SH-SY5Y (cell line): ENCODE measurements around the gene SH2D3A.

ENCODE experiments used
- GATA2 ChIP-seq: IDR thresholded peaks from 2 replicates; pipeline ENCODE4 v1.6.1; 2011; ENCODE audit warnings: mild to moderate bottlenecking, low read depth, low read length
- GATA3 ChIP-seq: IDR thresholded peaks from 2 replicates; pipeline ENCODE4 v1.6.1; 2011; ENCODE audit warnings: low read depth, mild to moderate bottlenecking, low read length, moderate library complexity

The SH2D3A gene

GRCh38 chr19:6729573-6730152 lies 37.6 kb downstream of the SH2D3A start:
- no peak for TF ChIP-seq GATA3
- TF ChIP-seq GATA2 = no peak

DNA sequence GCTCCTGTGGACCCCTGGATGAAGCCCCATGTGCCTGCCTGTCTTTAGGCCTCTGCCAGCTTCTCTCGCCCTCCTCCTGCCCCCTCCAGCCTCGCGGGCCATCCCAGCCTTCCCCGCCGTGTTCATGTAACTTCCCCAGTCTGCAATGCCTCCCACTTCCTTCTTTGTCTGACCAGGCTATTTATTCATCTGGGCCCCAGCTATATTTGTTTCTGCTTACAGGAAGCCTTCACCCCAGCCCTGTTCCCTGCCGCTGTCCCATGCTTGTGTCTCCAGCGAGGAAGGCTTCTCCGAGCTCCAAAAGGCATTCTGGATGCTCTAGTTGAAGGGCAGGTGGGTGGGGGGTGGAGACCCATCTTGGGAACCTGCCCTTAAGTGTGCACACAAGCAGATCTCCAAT lies 38.9 kb downstream of the SH2D3A start:
- TF ChIP-seq GATA2 = no peak
- no peak for TF ChIP-seq GATA3

DNA sequence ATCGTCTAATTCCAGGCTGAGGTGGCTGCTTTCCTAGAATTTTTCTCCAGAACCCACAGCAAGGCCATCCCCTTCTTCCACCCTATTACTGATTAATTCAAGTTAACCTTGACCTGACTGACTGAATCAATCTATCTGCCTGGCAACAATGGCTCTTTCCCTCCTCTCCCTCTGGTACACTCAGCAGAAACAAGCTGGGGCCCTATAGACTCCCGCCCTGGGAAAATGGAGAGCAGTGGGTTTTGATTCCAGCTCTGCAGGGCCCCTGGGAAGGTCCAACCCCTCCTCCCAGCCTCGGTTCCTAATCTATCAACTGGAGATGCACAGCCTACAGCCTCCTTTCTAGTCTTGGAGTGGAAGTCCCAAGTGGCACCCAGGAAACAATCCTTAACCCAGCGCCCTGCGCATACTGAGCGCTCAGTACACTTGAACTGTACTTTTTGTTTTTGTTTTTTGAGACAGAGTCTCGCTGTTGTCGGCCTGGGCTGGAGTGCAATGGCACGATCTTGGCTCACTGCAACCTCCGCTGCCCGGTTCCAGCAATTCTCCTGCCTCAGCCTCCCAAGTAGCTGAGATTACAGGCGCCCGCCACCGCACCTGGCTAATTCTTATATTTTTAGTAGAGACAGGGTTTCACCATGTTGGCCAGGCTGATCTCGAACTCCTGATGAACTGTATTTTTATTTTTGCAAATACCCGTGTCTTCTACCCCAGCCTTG lies 41.6 kb downstream of the SH2D3A start:
- TF ChIP-seq GATA3 (no peak), GATA2 (no peak)

DNA sequence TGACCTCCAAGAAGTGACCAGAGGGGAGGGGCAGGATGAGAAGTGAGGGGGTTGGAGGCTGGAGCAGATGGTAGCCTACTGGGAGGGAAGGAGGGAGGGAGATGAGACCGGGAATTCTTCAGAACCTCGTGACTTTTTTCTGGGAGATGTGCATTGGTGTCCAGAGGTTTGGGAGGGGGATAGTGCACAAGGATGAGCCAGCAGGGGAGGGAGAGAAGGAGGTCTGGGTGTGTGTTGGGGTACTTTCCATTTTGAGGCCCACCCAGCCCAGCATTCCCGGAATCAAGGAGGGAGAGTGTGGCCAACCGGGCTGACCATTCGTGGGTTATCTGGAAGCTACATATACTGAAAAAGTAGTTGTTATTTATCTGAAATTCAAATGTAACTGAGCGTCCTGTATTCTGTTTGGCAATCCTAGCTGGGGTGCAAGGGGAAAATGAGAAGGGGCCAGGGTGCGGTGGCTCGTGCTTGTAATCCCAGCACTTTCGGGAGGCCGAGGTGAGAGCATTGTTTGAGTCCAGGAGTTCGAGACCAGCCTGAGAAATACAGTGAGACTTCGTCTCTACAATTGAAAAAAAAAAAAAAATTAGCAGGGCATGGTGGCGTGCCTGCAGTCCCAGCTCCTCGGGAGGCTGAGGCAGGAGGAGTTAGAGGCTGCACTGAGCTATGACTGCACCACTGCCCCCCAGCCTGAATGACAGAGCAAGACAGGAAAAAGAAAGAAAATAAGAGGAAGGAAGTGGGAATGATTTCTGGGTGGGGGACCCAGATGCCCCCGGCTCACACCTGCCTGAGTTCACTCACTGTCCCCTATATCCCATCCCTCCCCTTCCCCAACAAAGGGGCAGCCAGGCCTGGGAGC lies 42.4 kb downstream of the SH2D3A start:
- TF ChIP-seq GATA2 (no peak), GATA3 (no peak)

DNA sequence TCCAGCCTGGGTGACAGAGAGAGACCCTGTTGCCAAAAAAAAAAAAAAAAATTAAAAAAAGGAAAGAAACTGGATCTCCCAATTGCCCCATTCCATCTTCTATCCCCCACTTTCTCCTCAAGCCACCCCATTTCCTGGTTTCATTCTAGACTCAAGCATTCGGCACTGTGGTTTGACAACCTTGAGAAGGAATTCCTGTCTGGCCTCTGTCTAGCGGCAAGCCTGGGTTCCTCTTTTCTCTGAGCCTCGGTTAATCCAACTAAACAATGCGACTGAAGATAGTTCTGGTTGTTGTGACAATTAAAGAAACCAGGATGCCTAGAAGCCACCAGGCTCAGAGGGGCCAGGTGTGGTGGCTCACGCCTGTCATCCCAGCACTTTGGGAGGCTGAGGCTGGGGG lies 43.5 kb downstream of the SH2D3A start:
- TF ChIP-seq GATA2 (no peak), GATA3 (no peak)

- TF ChIP-seq GATA3 = no peak
- TF ChIP-seq GATA2 = no peak
These were observed 44.1 kb downstream of the SH2D3A start for GRCh38 chr19:6723108-6723618.

DNA sequence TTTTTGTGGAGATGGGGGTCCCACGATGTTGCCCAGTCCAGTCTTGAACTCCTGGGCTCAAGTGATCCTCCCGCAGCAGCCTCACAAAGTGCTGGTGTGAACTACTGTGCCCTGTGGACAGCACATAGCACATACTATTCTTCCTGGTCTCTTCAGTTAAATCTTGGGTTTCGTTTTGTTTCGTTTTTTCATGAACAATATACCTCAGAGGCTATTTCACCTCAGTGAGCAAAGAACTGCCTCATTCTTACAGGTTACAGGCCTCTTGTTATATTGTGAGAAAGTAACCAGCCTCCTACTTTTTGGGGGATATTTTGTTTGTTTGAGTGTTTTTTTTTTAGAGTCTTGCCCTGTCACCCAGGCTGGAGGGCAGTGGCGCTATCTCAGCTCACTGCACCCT lies 45.5 kb downstream of the SH2D3A start:
- TF ChIP-seq GATA3 = no peak
- no peak for TF ChIP-seq GATA2

DNA sequence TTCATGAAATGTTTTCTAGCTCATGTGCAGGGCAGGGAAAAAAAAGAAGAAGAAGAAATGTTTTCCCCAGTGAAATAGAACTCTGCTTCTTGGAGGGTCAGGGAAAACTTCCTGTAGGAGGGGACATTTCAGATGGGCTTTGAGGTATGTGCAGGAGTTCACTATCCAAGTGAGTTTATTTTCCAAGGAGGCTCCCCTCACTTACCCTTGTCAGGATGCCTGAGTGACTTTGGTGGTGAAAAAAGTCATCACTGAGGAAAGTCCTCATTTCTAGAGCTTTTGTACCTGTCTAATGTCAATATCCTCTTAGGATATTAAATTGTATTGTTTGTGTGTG lies 46.1 kb downstream of the SH2D3A start:
- TF ChIP-seq GATA2 = no peak
- TF ChIP-seq GATA3 = no peak

GRCh38 chr19:6720369-6721137 lies 46.7 kb downstream of the SH2D3A start, which contains the start of gene C3:
Gene C3 (minus strand): TSS chr19:6720650. CDS start chr19:6720589, 61 bp downstream.
- TF ChIP-seq GATA2 (no peak), GATA3 (no peak)

GRCh38 chr19:6719992-6720368 lies 47.3 kb downstream of the SH2D3A start:
- no peak for TF ChIP-seq GATA3
- TF ChIP-seq GATA2 = no peak

DNA sequence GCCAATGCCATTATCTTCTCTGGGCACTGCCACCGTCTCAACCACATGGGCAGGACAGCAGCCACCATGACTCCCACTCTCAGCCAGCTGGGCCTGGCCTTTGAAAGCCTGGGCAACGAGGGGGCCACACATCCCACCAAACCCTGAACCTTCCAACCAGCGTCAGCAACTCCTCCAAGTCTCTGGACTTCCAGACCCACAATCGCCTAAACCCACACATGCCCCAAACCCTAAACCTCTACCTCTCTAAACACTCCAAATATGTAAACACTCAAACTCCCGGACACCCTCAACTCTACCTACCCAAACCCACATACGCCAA lies 47.7 kb downstream of the SH2D3A start:
- TF ChIP-seq GATA2 = no peak
- TF ChIP-seq GATA3 = no peak

GRCh38 chr19:6718741-6719539 lies 48.3 kb downstream of the SH2D3A start:
- TF ChIP-seq GATA3 = no peak
- TF ChIP-seq GATA2 = no peak

DNA sequence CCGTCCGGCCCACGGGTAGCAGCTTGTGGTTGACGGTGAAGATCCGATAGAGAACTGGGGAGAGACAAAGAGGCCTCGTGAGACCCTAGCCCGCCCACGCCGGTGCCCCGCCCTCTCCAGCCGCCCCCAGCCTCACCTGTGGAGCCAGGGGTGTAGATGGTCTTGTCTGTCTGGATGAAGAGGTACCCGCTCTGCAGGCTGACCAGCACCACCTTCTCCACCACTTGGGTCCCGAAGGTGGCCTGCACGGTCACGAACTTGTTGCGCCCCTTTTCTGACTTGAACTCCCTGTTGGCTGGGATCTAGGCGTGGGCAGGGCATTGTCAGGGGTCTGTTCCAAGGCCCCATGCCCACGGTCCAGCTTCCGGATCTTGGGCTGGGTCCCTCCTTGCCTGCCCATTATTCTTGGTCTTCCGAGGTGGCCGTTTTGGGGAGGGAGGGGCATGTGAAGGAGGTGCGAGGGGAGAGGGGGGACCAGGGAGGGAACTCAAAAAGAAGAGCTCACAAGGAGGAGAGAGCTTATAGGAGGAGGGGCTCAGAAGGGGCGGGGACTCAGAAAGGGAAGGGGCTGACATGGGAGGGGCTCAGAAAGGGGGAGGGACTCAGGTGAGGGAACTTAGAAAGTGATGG lies 49.0 kb downstream of the SH2D3A start:
- TF ChIP-seq GATA2 (no peak), GATA3 (no peak)
